PC-3 (cell line): ENCODE results near the gene CHSY3.

Experiments used
- CTCF ChIP-seq: fragments of 300-600 bp; sonication (generic); conservative IDR thresholded peaks from 2 replicates; pipeline ENCODE4 v1.5.1; 2017; ENCODE audit warnings: antibody characterized with exemption, low read depth, mild to moderate bottlenecking, low read length
- EZH2 ChIP-seq: fragments of 300-600 bp; sonication (generic); IDR thresholded peaks from one replicate; pipeline ENCODE4 v1.6.1; 2017; ENCODE audit warnings: antibody characterized with exemption, mild to moderate bottlenecking, low read length; ENCODE audit not compliant: unreplicated experiment
- EZH2phosphoT487 ChIP-seq: fragments of 300-600 bp; sonication (generic); IDR thresholded peaks from 2 replicates; pipeline ENCODE4 v1.6.1; 2018; ENCODE audit warnings: mild to moderate bottlenecking, antibody characterized with exemption, low read length, borderline replicate concordance

GRCh38 chr5:130018641-130019040 lies 114.4 kb downstream of the CHSY3 start:
- TF ChIP-seq CTCF (no peak), EZH2 (no peak), EZH2phosphoT487 (no peak)
